ENCODE data around the gene BPIFA3. TPM values are rescaled to one million over a fixed set of nuclear protein-coding genes. Genes with fewer than 3 reads are reported as not detected.

BPIFA3 gene
- not detected for total RNA-seq
- not detected for total RNA-seq (2013)
- 0 to 0.05 (median 0) reads per million in 29 experiments for total RNA-seq

- Histone ChIP-seq H3K4me1 (ENCODE audit: control insufficient read depth in 1 of 2, extremely low read depth in 1 of 2, insufficient read depth in 2 of 2, low read length in 2 of 2) (no peaks in the 10 kb centered on the region), H3K36me3 (ENCODE audit: control insufficient read depth in 2 of 2, extremely low read depth in 1 of 2, insufficient read depth in 1 of 2, low read length in 1 of 2) (no peaks in the 10 kb centered on the region), H3K9me3 (no peaks in the 10 kb centered on the region), H3K4me3 (ENCODE audit: control insufficient read depth in 1 of 2, extremely low read depth in 1 of 2, low read length in 1 of 2) (no peak within 1 kb of the TSS), H3K27ac (ENCODE audit: low read length) (no peak within 1 kb of the TSS), H3K27me3 (replicated peaks in 1 of 2; ENCODE audit: control insufficient read depth in 2 of 2, extremely low read depth in 1 of 2, insufficient read depth in 2 of 2, low read length in 1 of 2) (peaks cover 0 to 31% of the 10 kb centered on the region in 2 experiments)
- ChIA-PET CTCF (no interaction called here), POLR2A (no interaction called here)
- Mint-ChIP-seq H3K4me3 (no peak within 1 kb of the TSS), H3K4me1 (no peaks in the 10 kb centered on the region), H3K36me3 (no peaks in the 10 kb centered on the region), H3K9me3 (no peaks in the 10 kb centered on the region), H3K27ac (no peak within 1 kb of the TSS), H3K27me3 (peaks cover 27 to 32% of the 10 kb centered on the region in 2 donors)
- ATAC-seq (replicated peaks in 1 of 4) (no peak), DNase-seq (no peak)
- 92% methylated on average over 1 of the region's 2 CpGs for WGBS (ENCODE audit: insufficient coverage)
Observed at GRCh38 chr20:33217052-33217451, at the start of gene BPIFA3. Gene BPIFA3 (plus strand): TSS chr20:33217352. CDS start chr20:33217537, 185 bp downstream.

- Mint-ChIP-seq H3K9me3 (peaks cover 4 to 20% (median 16%) of the 10 kb centered on the region in 3 donors), H3K27me3 (peaks cover 3 to 7% of the 10 kb centered on the region in 2 donors), H3K4me3 (no peak within 1 kb of the TSS), H3K36me3 (peaks cover 7% of the 10 kb centered on the region), H3K4me1 (no peaks in the 10 kb centered on the region), H3K27ac (no peak within 1 kb of the TSS)
- WGBS (ENCODE audit: insufficient coverage): no CpG with 5 or more reads among the region's 8 CpGs
- Histone ChIP-seq H3K27me3 (replicated peaks in 1 of 2; ENCODE audit: control insufficient read depth in 2 of 2, extremely low read depth in 1 of 2, insufficient read depth in 2 of 2, low read length in 1 of 2) (peaks cover 0 to 28% of the 10 kb centered on the region in 2 experiments), H3K4me1 (ENCODE audit: control insufficient read depth in 1 of 2, extremely low read depth in 1 of 2, insufficient read depth in 2 of 2, low read length in 2 of 2) (no peaks in the 10 kb centered on the region), H3K9me3 (no peaks in the 10 kb centered on the region), H3K36me3 (ENCODE audit: control insufficient read depth in 2 of 2, extremely low read depth in 1 of 2, insufficient read depth in 1 of 2, low read length in 1 of 2) (no peaks in the 10 kb centered on the region), H3K27ac (ENCODE audit: low read length) (no peak within 1 kb of the TSS), H3K4me3 (ENCODE audit: control insufficient read depth in 1 of 2, extremely low read depth in 1 of 2, low read length in 1 of 2) (no peak within 1 kb of the TSS)
- CTCF ChIA-PET: no interaction called here
- DNase-seq: no peak
- ATAC-seq (replicated peaks in 1 of 4): no peak
- POLR2A ChIA-PET: no interaction called here
Observed at GRCh38 chr20:33167859-33168258, 49.3 kb upstream of the BPIFA3 start, which contains the start of gene BPIFA2. Gene BPIFA2 (plus strand): TSS chr20:33168159. CDS start chr20:33169146, 987 bp downstream.

DNA sequence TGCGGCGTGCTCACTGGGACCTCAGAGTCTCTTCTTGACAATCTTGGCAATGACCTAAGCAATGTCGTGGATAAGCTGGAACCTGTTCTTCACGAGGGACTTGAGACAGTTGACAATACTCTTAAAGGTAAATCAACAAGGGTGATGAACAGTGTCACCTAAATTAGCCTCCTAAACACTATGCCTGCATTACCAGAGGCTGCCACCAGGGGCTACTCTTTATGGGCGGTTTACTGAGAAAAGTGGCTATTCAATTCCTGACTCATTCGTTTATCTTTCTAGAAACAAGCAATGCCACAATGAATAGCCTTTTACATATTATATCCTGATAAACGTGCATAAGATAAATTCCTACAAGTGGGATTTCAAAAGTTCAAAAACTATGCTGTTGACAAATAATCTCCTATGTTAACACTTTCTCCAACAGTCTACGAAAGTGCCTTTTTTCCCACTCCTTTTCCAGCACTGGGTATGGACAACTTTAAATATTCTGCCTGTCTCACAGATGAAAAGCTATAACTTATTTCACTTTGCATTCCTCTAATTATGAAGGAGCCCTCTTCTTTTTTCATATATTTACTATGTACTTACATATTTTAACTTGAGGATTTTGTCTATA is 47.9 kb upstream of the BPIFA3 start:
- Histone ChIP-seq H3K27ac (ENCODE audit: low read length) (no peak overlapping the region), H3K36me3 (ENCODE audit: control insufficient read depth in 2 of 2, extremely low read depth in 1 of 2, insufficient read depth in 1 of 2, low read length in 1 of 2) (no peaks in the 10 kb centered on the region), H3K4me3 (ENCODE audit: control insufficient read depth in 1 of 2, extremely low read depth in 1 of 2, low read length in 1 of 2) (no peak overlapping the region), H3K9me3 (no peaks in the 10 kb centered on the region), H3K4me1 (ENCODE audit: control insufficient read depth in 1 of 2, extremely low read depth in 1 of 2, insufficient read depth in 2 of 2, low read length in 2 of 2) (no peaks in the 10 kb centered on the region), H3K27me3 (replicated peaks in 1 of 2; ENCODE audit: control insufficient read depth in 2 of 2, extremely low read depth in 1 of 2, insufficient read depth in 2 of 2, low read length in 1 of 2) (peaks cover 0 to 23% of the 10 kb centered on the region in 2 experiments)
- Mint-ChIP-seq H3K27me3 (peaks cover 3 to 7% of the 10 kb centered on the region in 2 donors), H3K4me3 (no peak overlapping the region), H3K4me1 (no peaks in the 10 kb centered on the region), H3K9me3 (peaks cover 4 to 20% (median 16%) of the 10 kb centered on the region in 3 donors), H3K36me3 (peaks cover 7% of the 10 kb centered on the region), H3K27ac (no peak overlapping the region)
- peak in 1 of 35 experiments; percentile 8 for DNase-seq
- ChIA-PET POLR2A (no interaction called here), CTCF (interaction anchor here in 1 of 2 donors (0.6 kb wide), 1 partner anchor 51 kb away, joined by 3 read pairs; no protein-coding TSS in a partner anchor)
- no peak for ATAC-seq (replicated peaks in 1 of 4)
- 86% methylated on average over 3 of the region's 8 CpGs for WGBS (ENCODE audit: insufficient coverage)

DNA sequence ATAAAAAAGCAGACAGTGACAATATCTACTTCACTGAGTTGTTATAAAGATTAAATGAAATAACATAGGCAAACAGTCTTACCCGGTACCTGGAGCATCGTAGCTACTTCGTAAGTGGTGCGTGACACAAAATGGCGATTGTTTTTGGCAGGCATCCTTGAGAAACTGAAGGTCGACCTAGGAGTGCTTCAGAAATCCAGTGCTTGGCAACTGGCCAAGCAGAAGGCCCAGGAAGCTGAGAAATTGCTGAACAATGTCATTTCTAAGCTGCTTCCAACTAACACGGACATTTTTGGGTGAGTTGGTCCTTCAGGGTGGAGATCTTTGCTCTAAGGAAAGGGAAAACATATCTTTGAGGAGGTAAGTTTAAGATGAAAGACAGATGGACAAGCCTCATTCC is 44.4 kb upstream of the BPIFA3 start:
- CTCF ChIA-PET: no interaction called here
- POLR2A ChIA-PET: no interaction called here

DNA sequence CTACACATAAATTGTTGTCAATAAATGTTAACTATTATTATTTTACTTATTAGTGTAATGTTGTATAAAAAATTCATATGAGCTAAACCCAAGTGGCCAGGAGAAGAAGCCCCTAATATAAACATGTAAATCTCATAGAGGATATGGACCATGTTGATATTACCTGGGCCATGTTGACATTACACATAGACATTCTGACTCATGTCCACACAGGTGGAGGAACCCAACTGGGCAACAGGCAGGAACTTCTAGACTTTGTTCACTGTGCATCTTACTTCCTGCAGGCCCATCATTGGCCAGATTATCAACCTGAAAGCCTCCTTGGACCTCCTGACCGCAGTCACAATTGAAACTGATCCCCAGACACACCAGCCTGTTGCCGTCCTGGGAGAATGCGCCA is 42.0 kb upstream of the BPIFA3 start:
- Histone ChIP-seq H3K4me3 (ENCODE audit: control insufficient read depth in 1 of 2, extremely low read depth in 1 of 2, low read length in 1 of 2) (no peak overlapping the region), H3K4me1 (ENCODE audit: control insufficient read depth in 1 of 2, extremely low read depth in 1 of 2, insufficient read depth in 2 of 2, low read length in 2 of 2) (no peaks in the 10 kb centered on the region), H3K36me3 (ENCODE audit: control insufficient read depth in 2 of 2, extremely low read depth in 1 of 2, insufficient read depth in 1 of 2, low read length in 1 of 2) (no peaks in the 10 kb centered on the region), H3K27ac (ENCODE audit: low read length) (no peak overlapping the region), H3K27me3 (replicated peaks in 1 of 2; ENCODE audit: control insufficient read depth in 2 of 2, extremely low read depth in 1 of 2, insufficient read depth in 2 of 2, low read length in 1 of 2) (peaks cover 0 to 3% of the 10 kb centered on the region in 2 experiments), H3K9me3 (no peaks in the 10 kb centered on the region)
- Mint-ChIP-seq H3K4me1 (no peaks in the 10 kb centered on the region), H3K4me3 (no peak overlapping the region), H3K27ac (no peak overlapping the region), H3K9me3 (peaks cover 4 to 5% (median 4%) of the 10 kb centered on the region in 3 donors), H3K27me3 (peaks cover 0 to 2% of the 10 kb centered on the region in 2 donors), H3K36me3 (no peaks in the 10 kb centered on the region)
- DNase-seq (no peak), ATAC-seq (replicated peaks in 1 of 4) (no peak)
- CTCF ChIA-PET: no interaction called here
- POLR2A ChIA-PET: no interaction called here
- WGBS (ENCODE audit: insufficient coverage): 50% methylated on average over 1 of the region's 3 CpGs

More for the DNA sequence above, 44.4 kb upstream of the BPIFA3 start:
- Mint-ChIP-seq H3K9me3 (peaks cover 4 to 20% (median 16%) of the 10 kb centered on the region in 3 donors), H3K27ac (no peak overlapping the region), H3K27me3 (peaks cover 0 to 5% of the 10 kb centered on the region in 2 donors), H3K4me1 (no peaks in the 10 kb centered on the region), H3K36me3 (peaks cover 7% of the 10 kb centered on the region), H3K4me3 (no peak overlapping the region)
- H3K27ac ChIP-seq (ENCODE audit: low read length): no peak overlapping the region
- no peaks in the 10 kb centered on the region for H3K9me3 ChIP-seq
- ATAC-seq (replicated peaks in 1 of 4) (no peak), DNase-seq (no peak)
- 79% methylated on average over 6 of the region's 7 CpGs for WGBS (ENCODE audit: insufficient coverage)
- H3K27me3 ChIP-seq (replicated peaks in 1 of 2; ENCODE audit: control insufficient read depth in 2 of 2, extremely low read depth in 1 of 2, insufficient read depth in 2 of 2, low read length in 1 of 2): peaks cover 0 to 5% of the 10 kb centered on the region in 2 experiments
- H3K4me1 ChIP-seq (ENCODE audit: control insufficient read depth in 1 of 2, extremely low read depth in 1 of 2, insufficient read depth in 2 of 2, low read length in 2 of 2): no peaks in the 10 kb centered on the region
- H3K36me3 ChIP-seq (ENCODE audit: control insufficient read depth in 2 of 2, extremely low read depth in 1 of 2, insufficient read depth in 1 of 2, low read length in 1 of 2): no peaks in the 10 kb centered on the region
- no peak overlapping the region for H3K4me3 ChIP-seq (ENCODE audit: control insufficient read depth in 1 of 2, extremely low read depth in 1 of 2, low read length in 1 of 2)

DNA sequence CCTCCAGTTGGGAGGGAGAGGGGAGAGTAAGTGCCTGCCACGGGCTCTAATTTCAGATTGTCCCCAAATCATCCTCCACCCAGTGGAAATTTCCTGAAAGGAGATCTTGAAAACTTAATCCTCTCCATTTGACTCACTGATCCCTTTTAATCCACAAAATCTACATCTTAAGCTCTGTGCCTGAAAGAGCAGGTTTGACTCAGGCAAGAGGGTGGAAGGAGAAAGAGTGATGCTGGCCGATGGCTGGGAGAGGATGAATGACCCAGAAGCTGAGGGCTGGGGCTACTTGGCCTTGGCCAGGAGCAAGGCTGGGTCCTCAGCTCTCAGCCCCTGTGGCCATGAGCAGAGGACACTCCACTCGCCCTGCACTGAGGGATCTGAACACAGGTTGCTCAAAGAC is 41.1 kb upstream of the BPIFA3 start:
- Histone ChIP-seq H3K9me3 (no peaks in the 10 kb centered on the region), H3K4me1 (ENCODE audit: control insufficient read depth in 1 of 2, extremely low read depth in 1 of 2, insufficient read depth in 2 of 2, low read length in 2 of 2) (no peaks in the 10 kb centered on the region), H3K36me3 (ENCODE audit: control insufficient read depth in 2 of 2, extremely low read depth in 1 of 2, insufficient read depth in 1 of 2, low read length in 1 of 2) (no peaks in the 10 kb centered on the region), H3K4me3 (ENCODE audit: control insufficient read depth in 1 of 2, extremely low read depth in 1 of 2, low read length in 1 of 2) (no peak overlapping the region), H3K27ac (ENCODE audit: low read length) (no peak overlapping the region), H3K27me3 (replicated peaks in 1 of 2; ENCODE audit: control insufficient read depth in 2 of 2, extremely low read depth in 1 of 2, insufficient read depth in 2 of 2, low read length in 1 of 2) (no peaks in the 10 kb centered on the region)
- DNase-seq (no peak), ATAC-seq (replicated peaks in 1 of 4) (no peak)
- H3K27ac Mint-ChIP-seq: no peak overlapping the region
- no peaks in the 10 kb centered on the region for H3K4me1 Mint-ChIP-seq
- peaks cover 0 to 4% (median 3%) of the 10 kb centered on the region in 3 donors for H3K9me3 Mint-ChIP-seq
- POLR2A ChIA-PET: no interaction called here
- H3K4me3 Mint-ChIP-seq: no peak overlapping the region
- H3K36me3 Mint-ChIP-seq: no peaks in the 10 kb centered on the region
- CTCF ChIA-PET: no interaction called here
- H3K27me3 Mint-ChIP-seq: no peaks in the 10 kb centered on the region
- 73% methylated on average over 2 of the region's 3 CpGs for WGBS (ENCODE audit: insufficient coverage)

Data from T-cell (primary cell).